Neural progenitor cell (in vitro differentiated cells): Measurements from ENCODE around the gene PPM1E. TPM values are rescaled to one million over a fixed set of nuclear protein-coding genes. Genes with fewer than 3 reads are reported as not detected.

ENCODE experiments used
- DNase-seq: peaks from one replicate; pipeline ENCODE4 v3.0.0-alpha.2; 2016; ENCODE audit warnings: low spot score
- H2AFZ ChIP-seq: fragments of 200-600 bp; sonication (generic); replicated peaks from 2 replicates; pipeline ENCODE4 v1.6.1; 2016; ENCODE audit warnings: antibody characterized with exemption
- H3F3A ChIP-seq: fragments of 200-600 bp; sonication (generic); 2 replicates; pipeline ENCODE4 v1.6.1; 2016; ENCODE audit warnings: antibody characterized with exemption, low read depth
- H3K27ac ChIP-seq: fragments of 200-600 bp; sonication (generic); 2 replicates; pipeline ENCODE4 v1.5.1; 2016; ENCODE audit warnings: mild to moderate bottlenecking
- H3K27me3 ChIP-seq: fragments of 200-600 bp; sonication (generic); 2 replicates; pipeline ENCODE4 v1.6.1; 2016; ENCODE audit warnings: mild to moderate bottlenecking, moderate library complexity
- H3K36me3 ChIP-seq: fragments of 200-600 bp; sonication (generic); 2 replicates; pipeline ENCODE4 v1.5.1; 2016
- H3K4me1 ChIP-seq: fragments of 200-600 bp; sonication (generic); 2 replicates; pipeline ENCODE4 v1.6.1; 2016; ENCODE audit warnings: mixed run types
- H3K4me2 ChIP-seq: fragments of 200-600 bp; sonication (generic); 2 replicates; pipeline ENCODE4 v1.6.1; 2016
- H3K4me3 ChIP-seq: fragments of 200-600 bp; sonication (generic); 2 replicates; pipeline ENCODE4 v1.5.1; 2016
- H3K79me2 ChIP-seq: fragments of 200-600 bp; sonication (generic); 2 replicates; pipeline ENCODE4 v1.6.1; 2016; ENCODE audit warnings: low read depth
- H3K9ac ChIP-seq: fragments of 200-600 bp; sonication (generic); 2 replicates; pipeline ENCODE4 v1.6.1; 2016
- H3K9me3 ChIP-seq: fragments of 200-600 bp; sonication (generic); 2 replicates; pipeline ENCODE4 v1.5.1; 2016; ENCODE audit warnings: low read depth
- H4K20me1 ChIP-seq: fragments of 200-600 bp; sonication (generic); 2 replicates; pipeline ENCODE4 v1.6.1; 2016; ENCODE audit warnings: low read depth
- H3K27ac Mint-ChIP-seq: 3 replicates; pipeline ENCODE4 v1.8.0; 2021; ENCODE audit warnings: mixed read lengths
- H3K27me3 Mint-ChIP-seq: 2 replicates; pipeline ENCODE4 v1.8.0; 2022; ENCODE audit warnings: low read depth, mild to moderate bottlenecking, inconsistent platforms, moderate library complexity, mixed read lengths; ENCODE audit not compliant: insufficient read depth
- H3K36me3 Mint-ChIP-seq: 3 replicates; pipeline ENCODE4 v1.8.0; 2021; ENCODE audit warnings: mixed read lengths
- H3K4me1 Mint-ChIP-seq: 3 replicates; pipeline ENCODE4 v1.8.0; 2021; ENCODE audit warnings: mixed read lengths
- H3K4me3 Mint-ChIP-seq: 3 replicates; pipeline ENCODE4 v1.8.0; 2021; ENCODE audit warnings: mild to moderate bottlenecking, moderate library complexity, mixed read lengths
- H3K9me3 Mint-ChIP-seq: 3 replicates; pipeline ENCODE4 v1.8.0; 2020; ENCODE audit warnings: mixed read lengths
- EZH2 ChIP-seq: fragments of 200-600 bp; sonication (generic); IDR thresholded peaks from 2 replicates; pipeline ENCODE4 v1.6.1; 2017; ENCODE audit warnings: antibody characterized with exemption, mild to moderate bottlenecking, moderate library complexity
- EZH2phosphoT487 ChIP-seq: fragments of 200-600 bp; sonication (generic); IDR thresholded peaks from 2 replicates; pipeline ENCODE4 v1.6.1; 2017; ENCODE audit warnings: antibody characterized with exemption
- total RNA-seq: library from RNA; depleted of rRNA; stranded (reverse); fragments of >200 nt; gene quantifications from 2 replicates; pipeline ENCODE4 v1.2.3, GENCODE V29; 2015; ENCODE audit warnings: low replicate concordance
- TF ChIP-seq, protein P1 (sequence below): fragments of 200-600 bp; sonication (generic); IDR thresholded peaks from 2 replicates; pipeline ENCODE4 v1.5.1; 2017; ENCODE audit warnings: antibody characterized with exemption, mild to moderate bottlenecking

The PPM1E gene
- total RNA-seq, 1 donor from 2014 or later: 18.8 TPM

DNA sequence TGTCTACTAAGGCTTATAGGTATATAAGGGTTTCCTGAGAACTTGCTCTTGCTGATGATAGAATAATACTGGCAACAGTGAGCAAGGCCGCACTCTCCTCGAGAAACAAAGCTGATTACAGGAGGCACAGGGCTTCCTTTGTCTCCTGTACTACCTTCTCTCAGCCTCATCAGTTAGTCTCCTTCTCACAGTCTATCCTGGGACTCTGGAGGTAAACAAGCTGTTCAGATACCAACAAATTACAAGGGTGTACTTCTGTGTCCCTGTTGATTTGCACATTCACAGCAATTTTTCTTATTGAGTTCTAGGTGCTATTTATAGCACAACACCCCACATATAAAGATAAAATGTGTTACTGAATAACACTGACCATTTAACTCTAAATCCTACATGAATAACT is 252.3 kb downstream of the PPM1E start:
- Histone ChIP-seq H4K20me1 (no peaks in the 10 kb centered on the region), H2AFZ (no peak overlapping the region), H3K4me3 (no peak overlapping the region), H3K9ac (no peak overlapping the region), H3K36me3 (no peaks in the 10 kb centered on the region), H3K27ac (peak overlapping the region; percentile 76), H3K9me3 (no peaks in the 10 kb centered on the region), H3K79me2 (no peaks in the 10 kb centered on the region), H3F3A (peaks cover 23% of the 10 kb centered on the region), H3K4me2 (no peak overlapping the region), H3K4me1 (peaks cover 4% of the 10 kb centered on the region), H3K27me3 (no peaks in the 10 kb centered on the region)
- peaks cover 3% of the 10 kb centered on the region for H3K36me3 Mint-ChIP-seq
- H3K27ac Mint-ChIP-seq: no peak overlapping the region
- H3K27me3 Mint-ChIP-seq: no peaks in the 10 kb centered on the region
- H3K9me3 Mint-ChIP-seq: no peaks in the 10 kb centered on the region
- no peak for TF ChIP-seq EZH2phosphoT487
- no peak for TF ChIP-seq EZH2
- TF ChIP-seq, protein P1, sequence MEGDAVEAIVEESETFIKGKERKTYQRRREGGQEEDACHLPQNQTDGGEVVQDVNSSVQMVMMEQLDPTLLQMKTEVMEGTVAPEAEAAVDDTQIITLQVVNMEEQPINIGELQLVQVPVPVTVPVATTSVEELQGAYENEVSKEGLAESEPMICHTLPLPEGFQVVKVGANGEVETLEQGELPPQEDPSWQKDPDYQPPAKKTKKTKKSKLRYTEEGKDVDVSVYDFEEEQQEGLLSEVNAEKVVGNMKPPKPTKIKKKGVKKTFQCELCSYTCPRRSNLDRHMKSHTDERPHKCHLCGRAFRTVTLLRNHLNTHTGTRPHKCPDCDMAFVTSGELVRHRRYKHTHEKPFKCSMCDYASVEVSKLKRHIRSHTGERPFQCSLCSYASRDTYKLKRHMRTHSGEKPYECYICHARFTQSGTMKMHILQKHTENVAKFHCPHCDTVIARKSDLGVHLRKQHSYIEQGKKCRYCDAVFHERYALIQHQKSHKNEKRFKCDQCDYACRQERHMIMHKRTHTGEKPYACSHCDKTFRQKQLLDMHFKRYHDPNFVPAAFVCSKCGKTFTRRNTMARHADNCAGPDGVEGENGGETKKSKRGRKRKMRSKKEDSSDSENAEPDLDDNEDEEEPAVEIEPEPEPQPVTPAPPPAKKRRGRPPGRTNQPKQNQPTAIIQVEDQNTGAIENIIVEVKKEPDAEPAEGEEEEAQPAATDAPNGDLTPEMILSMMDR: no peak
- peaks cover 3% of the 10 kb centered on the region for H3K4me1 Mint-ChIP-seq
- no peak for DNase-seq
- no peak overlapping the region for H3K4me3 Mint-ChIP-seq

DNA sequence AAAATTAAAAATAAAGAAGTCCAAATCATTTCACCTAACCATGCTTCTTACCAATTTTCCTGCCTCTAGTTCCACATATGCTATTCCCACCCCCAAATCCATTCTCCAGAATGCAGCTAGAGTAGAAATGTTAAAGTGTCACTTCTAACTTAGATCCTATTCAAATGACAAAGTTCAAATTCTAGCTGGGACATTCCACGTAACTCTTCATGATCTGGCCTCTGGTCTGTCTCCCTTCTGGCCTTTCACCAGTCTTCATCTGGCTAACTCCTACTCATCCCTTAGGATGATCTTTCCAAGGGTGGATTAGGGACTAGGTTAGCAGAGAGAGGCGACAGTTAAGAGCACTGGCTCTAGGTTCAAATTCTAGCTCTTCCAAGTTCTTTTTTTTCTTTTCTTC is 253.1 kb downstream of the PPM1E start:
- Histone ChIP-seq H3K4me3 (no peak overlapping the region), H3K27me3 (no peaks in the 10 kb centered on the region), H2AFZ (no peak overlapping the region), H3K79me2 (no peaks in the 10 kb centered on the region), H4K20me1 (no peaks in the 10 kb centered on the region), H3K9me3 (no peaks in the 10 kb centered on the region), H3K4me2 (no peak overlapping the region), H3K9ac (no peak overlapping the region), H3K36me3 (no peaks in the 10 kb centered on the region), H3F3A (peaks cover 23% of the 10 kb centered on the region), H3K27ac (no peak overlapping the region), H3K4me1 (peaks cover 4% of the 10 kb centered on the region)
- TF ChIP-seq EZH2: no peak
- TF ChIP-seq, protein P1: no peak
- Mint-ChIP-seq H3K27ac (no peak overlapping the region), H3K36me3 (peaks cover 3% of the 10 kb centered on the region), H3K27me3 (no peaks in the 10 kb centered on the region), H3K4me3 (no peak overlapping the region), H3K9me3 (no peaks in the 10 kb centered on the region), H3K4me1 (peaks cover 3% of the 10 kb centered on the region)
- DNase-seq: no peak

GRCh38 chr17:59010026-59010425 is 254.4 kb downstream of the PPM1E start:
- H3K27ac Mint-ChIP-seq: no peak overlapping the region

GRCh38 chr17:59011975-59012374 is 256.3 kb downstream of the PPM1E start:
- Histone ChIP-seq H3K27me3 (no peaks in the 10 kb centered on the region), H3K36me3 (no peaks in the 10 kb centered on the region), H3K9me3 (no peaks in the 10 kb centered on the region), H3F3A (peaks cover 16% of the 10 kb centered on the region), H3K4me2 (no peak overlapping the region), H3K9ac (no peak overlapping the region), H3K4me3 (no peak overlapping the region), H2AFZ (no peak overlapping the region), H4K20me1 (no peaks in the 10 kb centered on the region), H3K4me1 (peaks cover 4% of the 10 kb centered on the region), H3K79me2 (no peaks in the 10 kb centered on the region), H3K27ac (no peak overlapping the region)
- TF ChIP-seq EZH2phosphoT487 (no peak), EZH2 (no peak)
- TF ChIP-seq, protein P1: no peak
- Mint-ChIP-seq H3K36me3 (peaks cover 6% of the 10 kb centered on the region), H3K27ac (no peak overlapping the region), H3K4me1 (no peaks in the 10 kb centered on the region), H3K27me3 (no peaks in the 10 kb centered on the region), H3K4me3 (no peak overlapping the region), H3K9me3 (no peaks in the 10 kb centered on the region)
- no peak for DNase-seq

More at GRCh38 chr17:59010026-59010425, 254.4 kb downstream of the PPM1E start:
- peaks cover 4% of the 10 kb centered on the region for H3K4me1 ChIP-seq
- H3K36me3 Mint-ChIP-seq: peaks cover 3% of the 10 kb centered on the region
- H3K4me3 Mint-ChIP-seq: no peak overlapping the region
- H3K4me2 ChIP-seq: no peak overlapping the region
- no peak overlapping the region for H2AFZ ChIP-seq
- no peaks in the 10 kb centered on the region for H3K4me1 Mint-ChIP-seq
- no peaks in the 10 kb centered on the region for H3K79me2 ChIP-seq
- no peak overlapping the region for H3K9ac ChIP-seq
- H3K36me3 ChIP-seq: no peaks in the 10 kb centered on the region
- no peak overlapping the region for H3K27ac ChIP-seq
- H4K20me1 ChIP-seq: no peaks in the 10 kb centered on the region
- no peaks in the 10 kb centered on the region for H3K27me3 Mint-ChIP-seq
- no peak overlapping the region for H3K4me3 ChIP-seq
- no peaks in the 10 kb centered on the region for H3K9me3 ChIP-seq
- no peak for TF ChIP-seq EZH2
- H3K9me3 Mint-ChIP-seq: no peaks in the 10 kb centered on the region
- DNase-seq: no peak
- no peaks in the 10 kb centered on the region for H3K27me3 ChIP-seq
- peaks cover 23% of the 10 kb centered on the region for H3F3A ChIP-seq
